CD4-positive, alpha-beta T cell (primary cell): ENCODE results near the gene ABITRAM. TPM values are rescaled to one million over a fixed set of nuclear protein-coding genes. Genes with fewer than 3 reads are reported as not detected.
A peak's percentile ranks its signal among the peaks of the same experiment; 100 is the strongest.
"Not testable (repeated sequence)": the region's sequence is repeated elsewhere in the genome, so short reads cannot be mapped to it uniquely, and the experiment has no call there.

Experiments
- ATAC-seq: fragments of 200-7000 bp; cut with Tn5 transposase; one replicate; pipeline ENCODE4 v1.10.0; 2022; ENCODE audit warnings: mild to moderate bottlenecking; ENCODE audit not compliant: poor library complexity
- CTCF ChIA-PET: fragments of 350-600 bp; sonication (Branson Sonifier 250); formaldehyde crosslinking; loops from one replicate; lab custom pipeline; 2021; ENCODE audit warnings: antibody characterized with exemption, inconsistent platforms; lab: Charles Lee
- POLR2A ChIA-PET: fragments of 350-600 bp; sonication (Branson Sonifier 250); formaldehyde crosslinking; loops from one replicate; lab custom pipeline; 2021; ENCODE audit warnings: antibody characterized with exemption, inconsistent platforms; lab: Charles Lee
- DNase-seq, 14 experiments: peaks; one replicate each; pipeline ENCODE4 v3.0.0-alpha.2; 2013 to 2020; ENCODE audit warnings: mixed read lengths in 2 of 14
- H3K27ac ChIP-seq, 2 donors: one replicate each; pipeline versions ENCODE4 v1.5.1 to v1.7.0; 2013; ENCODE audit warnings: low read length in 2 of 2, low read depth in 1 of 2, mild to moderate bottlenecking in 1 of 2
- H3K27me3 ChIP-seq, 2 experiments: 1 replicate in 1 of 2; 2 replicates in 1 of 2; pipeline versions ENCODE4 v1.6.1 to v1.7.0; 2013; ENCODE audit warnings: low read length in 2 of 2, control low read depth in 1 of 2, mild to moderate bottlenecking in 1 of 2, moderate library complexity in 1 of 2; ENCODE audit not compliant: insufficient read depth in 2 of 2, control insufficient read depth in 1 of 2
- H3K36me3 ChIP-seq: one replicate; pipeline ENCODE4 v1.6.1; 2013; ENCODE audit warnings: low read length, control low read depth; ENCODE audit not compliant: insufficient read depth
- H3K4me1 ChIP-seq: one replicate; pipeline ENCODE4 v1.6.1; 2013; ENCODE audit warnings: low read length, control low read depth; ENCODE audit not compliant: insufficient read depth
- H3K4me3 ChIP-seq: one replicate; pipeline ENCODE4 v1.5.1; 2013; ENCODE audit warnings: mild to moderate bottlenecking, low read length, moderate library complexity
- H3K9me3 ChIP-seq, 2 experiments: 1 replicate in 1 of 2; 2 replicates in 1 of 2; pipeline versions ENCODE4 v1.6.1 to v1.7.0; 2013; ENCODE audit warnings: low read length in 2 of 2, mild to moderate bottlenecking in 2 of 2, control low read depth in 1 of 2, moderate library complexity in 1 of 2; ENCODE audit not compliant: control insufficient read depth in 1 of 2, insufficient read depth in 1 of 2
- H3K27ac Mint-ChIP-seq: one replicate; pipeline ENCODE4 v1.8.0; 2020; ENCODE audit warnings: mixed read lengths
- H3K27me3 Mint-ChIP-seq: one replicate; pipeline ENCODE4 v1.8.0; 2021; ENCODE audit warnings: mixed read lengths
- H3K36me3 Mint-ChIP-seq: one replicate; pipeline ENCODE4 v1.8.0; 2021; ENCODE audit warnings: low read depth, mixed read lengths
- H3K4me1 Mint-ChIP-seq: one replicate; pipeline ENCODE4 v1.8.0; 2021; ENCODE audit warnings: low read depth, mixed read lengths
- H3K4me3 Mint-ChIP-seq: one replicate; pipeline ENCODE4 v1.8.0; 2020; ENCODE audit warnings: mild to moderate bottlenecking, mixed read lengths
- H3K9me3 Mint-ChIP-seq: one replicate; pipeline ENCODE4 v1.8.0; 2020; ENCODE audit warnings: mixed read lengths
- CTCF ChIP-seq: fragments of 200-600 bp; IDR thresholded peaks from one replicate; pipeline ENCODE4 v1.8.0; 2022; ENCODE audit warnings: antibody characterized with exemption, mild to moderate bottlenecking
- intact Hi-C, 2 experiments: fragments of 100-400 bp; cut with DNase I in 1 of 2; cut with micrococcal nuclease in 1 of 2; formaldehyde crosslinking; loops; one replicate each; pipeline versions ENCODE4 v1.15.1 to v1.9.0; 2023 to 2025; cut with DNase I, micrococcal nuclease
- total RNA-seq, 174 experiments: library from RNA in 2 of 174; stranded (reverse) in 2 of 174; gene quantifications; one replicate each; pipeline ENCODE4 v1.2.3 and lab custom pipeline; 2021 to 2026

Gene ABITRAM
- total RNA-seq, 2 experiments from 2014 or later, result 10.4 to 11.7 TPM

DNA sequence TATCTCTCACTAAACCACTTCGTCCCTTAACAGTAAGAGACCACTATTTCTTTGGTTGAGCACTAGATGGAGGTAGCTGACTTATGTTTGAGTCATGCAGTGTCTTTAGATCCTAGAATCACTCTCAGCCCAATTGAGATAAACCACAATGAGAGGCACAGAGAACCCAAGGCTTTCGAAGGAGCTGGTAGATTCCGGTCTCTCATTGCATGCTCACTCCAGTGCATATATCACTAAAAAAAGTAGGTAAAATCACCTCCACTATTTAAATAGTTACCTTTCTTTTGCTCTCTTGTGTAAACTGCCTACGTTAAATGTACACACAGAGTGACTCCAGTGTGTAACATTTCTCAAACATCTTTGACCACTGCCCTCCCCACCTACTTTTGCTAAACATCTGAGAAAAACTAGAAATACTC is 44.5 kb upstream of the ABITRAM start:
- H3K4me3 ChIP-seq, result no peak overlapping the region
- DNase-seq, result peak in 2 of 14 experiments; percentile 13 to 17
- Mint-ChIP-seq H3K9me3 (no peaks in the 10 kb centered on the region), H3K4me3 (no peak overlapping the region), H3K36me3 (peaks cover 91% of the 10 kb centered on the region), H3K4me1 (no peaks in the 10 kb centered on the region), H3K27me3 (no peaks in the 10 kb centered on the region), H3K27ac (no peak overlapping the region)
- TF ChIP-seq CTCF, result no peak
- no peak overlapping the region for H3K27ac ChIP-seq
- CTCF ChIA-PET, result no interaction called here
- intact Hi-C loops, result loop anchor here (2.0 to 5.0 kb wide), 3 partner anchors 63 to 431 kb away; partner anchors contain the start of gene EPB41L4B (in 1 of the 2)
- peaks cover 73% of the 10 kb centered on the region for H3K36me3 ChIP-seq
- H3K27me3 ChIP-seq, result no peaks in the 10 kb centered on the region
- H3K4me1 ChIP-seq, result no peaks in the 10 kb centered on the region
- no peaks in the 10 kb centered on the region for H3K9me3 ChIP-seq
- no peak for ATAC-seq
- POLR2A ChIA-PET, result no interaction called here

DNA sequence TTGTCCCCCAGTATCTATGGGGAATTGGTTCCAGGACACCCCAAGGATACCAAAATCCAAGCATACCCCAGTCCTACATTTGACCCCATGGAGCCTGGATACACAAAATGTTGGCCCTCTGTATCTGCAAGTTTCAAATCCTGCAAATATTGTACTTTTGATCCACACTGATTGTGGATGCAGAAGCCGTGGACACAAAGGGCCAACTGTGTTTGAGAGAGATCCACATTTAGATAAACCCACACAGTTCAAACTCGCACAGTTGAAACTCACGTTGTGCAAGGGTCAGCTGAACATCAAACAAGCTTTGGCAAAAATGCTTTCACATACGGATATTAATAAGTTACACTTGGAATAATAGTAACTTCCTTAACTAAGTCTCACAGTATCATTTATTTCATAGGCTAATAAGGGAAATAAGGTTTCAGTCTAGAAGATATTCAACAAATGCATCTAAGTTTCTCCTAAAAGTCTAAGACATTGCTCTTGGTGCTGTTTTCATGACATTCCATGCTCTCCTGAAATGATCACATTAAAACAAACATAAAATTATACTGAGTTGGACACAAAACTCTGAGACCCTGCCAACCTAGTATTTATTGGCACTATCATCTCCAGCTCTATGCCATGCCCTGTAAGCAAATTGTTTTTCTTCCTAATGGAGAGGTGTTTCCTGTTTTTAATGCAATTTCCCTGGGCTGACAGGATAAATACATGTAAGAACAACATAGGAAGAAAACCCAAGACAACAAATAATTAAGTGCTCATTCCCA is 39.8 kb upstream of the ABITRAM start:
- ChIA-PET POLR2A (interaction anchor here (0.6 kb wide), 1 partner anchor 65 kb away, joined by 3 read pairs; no protein-coding TSS in a partner anchor), CTCF (no interaction called here)
- H3K9me3 ChIP-seq, result no peaks in the 10 kb centered on the region
- DNase-seq (no peak), ATAC-seq (no peak)
- no peak overlapping the region for H3K27ac Mint-ChIP-seq
- H3K4me3 Mint-ChIP-seq, result no peak overlapping the region
- H3K9me3 Mint-ChIP-seq, result no peaks in the 10 kb centered on the region
- intact Hi-C loops, result loop anchor here in 1 of 2 experiments (5.0 kb wide), 1 partner anchor 58 kb away; no protein-coding TSS in a partner anchor
- no peaks in the 10 kb centered on the region for H3K4me1 ChIP-seq
- H3K27me3 Mint-ChIP-seq, result no peaks in the 10 kb centered on the region
- TF ChIP-seq CTCF, result no peak
- H3K4me1 Mint-ChIP-seq, result no peaks in the 10 kb centered on the region
- no peaks in the 10 kb centered on the region for H3K27me3 ChIP-seq
- H3K36me3 Mint-ChIP-seq, result peaks cover 100% of the 10 kb centered on the region
- H3K4me3 ChIP-seq, result no peak overlapping the region
- peaks cover 93% of the 10 kb centered on the region for H3K36me3 ChIP-seq
- H3K27ac ChIP-seq, result no peak overlapping the region

GRCh38 chr9:108897324-108898096 is 36.7 kb upstream of the ABITRAM start:
- H3K36me3 Mint-ChIP-seq, result peaks cover 100% of the 10 kb centered on the region
- intact Hi-C loops, result no loop called here
- Histone ChIP-seq H3K4me1 (no peaks in the 10 kb centered on the region), H3K36me3 (peaks cover 84% of the 10 kb centered on the region), H3K27me3 (no peaks in the 10 kb centered on the region), H3K9me3 (no peaks in the 10 kb centered on the region), H3K27ac (no peak overlapping the region), H3K4me3 (no peak overlapping the region)
- DNase-seq (no peak), ATAC-seq (no peak)
- TF ChIP-seq CTCF, result no peak
- ChIA-PET CTCF (no interaction called here), POLR2A (no interaction called here)
- H3K27me3 Mint-ChIP-seq, result no peaks in the 10 kb centered on the region
- H3K27ac Mint-ChIP-seq, result no peak overlapping the region
- no peaks in the 10 kb centered on the region for H3K9me3 Mint-ChIP-seq
- no peaks in the 10 kb centered on the region for H3K4me1 Mint-ChIP-seq
- H3K4me3 Mint-ChIP-seq, result no peak overlapping the region

GRCh38 chr9:108899023-108899695 is 35.0 kb upstream of the ABITRAM start:
- POLR2A ChIA-PET, H3K9me3 ChIP-seq, H3K4me3 ChIP-seq, H3K4me1 ChIP-seq, H3K9me3 Mint-ChIP-seq, CTCF ChIA-PET, DNase-seq, H3K4me1 Mint-ChIP-seq, H3K27me3 ChIP-seq, ATAC-seq, H3K27ac ChIP-seq, intact Hi-C loops, H3K27ac Mint-ChIP-seq, H3K27me3 Mint-ChIP-seq, H3K4me3 Mint-ChIP-seq: not testable (repeated sequence)
- peaks cover 99% of the 10 kb centered on the region for H3K36me3 Mint-ChIP-seq
- peaks cover 81% of the 10 kb centered on the region for H3K36me3 ChIP-seq
